PFSK-1 (cell line): ENCODE measurements around the gene FRMPD1.

Experiments
- FOXP2 ChIP-seq: optimal IDR thresholded peaks from 2 replicates; pipeline ENCODE3; 2011; ENCODE audit warnings: borderline replicate concordance, control low read depth, inconsistent platforms; ENCODE audit not compliant: insufficient read depth; ENCODE audit errors: extremely low read length, extremely low read depth
- POLR2AphosphoS5 ChIP-seq: IDR thresholded peaks from 2 replicates; pipeline ENCODE4 v1.6.1; 2012; ENCODE audit warnings: low read depth, mild to moderate bottlenecking, control low read depth, low read length, moderate library complexity
- REST ChIP-seq, 2 experiments: IDR thresholded peaks; 2 replicates each; pipeline versions ENCODE4 v1.6.1 to v1.8.0; 2011 to 2012; ENCODE audit warnings: low read depth in 2 of 2, low read length in 2 of 2, control low read depth in 1 of 2, inconsistent platforms in 1 of 2, mild to moderate bottlenecking in 1 of 2, moderate library complexity in 1 of 2; ENCODE audit not compliant: insufficient read depth in 1 of 2
- SIN3A ChIP-seq: IDR thresholded peaks from 2 replicates; pipeline ENCODE4 v1.6.1; 2012; ENCODE audit warnings: mild to moderate bottlenecking, low read length, moderate library complexity, borderline replicate concordance; ENCODE audit not compliant: insufficient read depth
- TAF1 ChIP-seq: IDR thresholded peaks from 2 replicates; pipeline ENCODE4 v1.6.1; 2012; ENCODE audit warnings: low read length, control low read depth, borderline replicate concordance; ENCODE audit not compliant: insufficient read depth

FRMPD1 gene

GRCh38 chr9:37623267-37623666, 27.5 kb upstream of the FRMPD1 start:
- no peak for TF ChIP-seq TAF1
- TF ChIP-seq POLR2AphosphoS5: no peak
- TF ChIP-seq FOXP2: no peak
- TF ChIP-seq REST (IDR thresholded peaks at IDR 0.05; ENCODE audit: insufficient read depth in 1 of 2, low read depth in 2 of 2, low read length in 2 of 2): no peak
- no peak for TF ChIP-seq SIN3A

- TF ChIP-seq POLR2AphosphoS5 (no peak), REST (IDR thresholded peaks at IDR 0.05; ENCODE audit: insufficient read depth in 1 of 2, low read depth in 2 of 2, low read length in 2 of 2) (no peak), TAF1 (no peak), SIN3A (no peak), FOXP2 (no peak)
Observed at GRCh38 chr9:37624073-37624472, 26.7 kb upstream of the FRMPD1 start.

- TF ChIP-seq TAF1 (no peak), SIN3A (no peak), REST (IDR thresholded peaks at IDR 0.05; ENCODE audit: insufficient read depth in 1 of 2, low read depth in 2 of 2, low read length in 2 of 2) (peak; percentile 35 to 85; a peak in 2 of 4 replicates)
Observed at GRCh38 chr9:37625036-37625757, 25.6 kb upstream of the FRMPD1 start.

- TF ChIP-seq POLR2AphosphoS5 (no peak), REST (IDR thresholded peaks at IDR 0.05; ENCODE audit: insufficient read depth in 1 of 2, low read depth in 2 of 2, low read length in 2 of 2) (no peak), SIN3A (no peak), TAF1 (no peak), FOXP2 (no peak)
Observed at GRCh38 chr9:37625758-37626147, 25.0 kb upstream of the FRMPD1 start.

GRCh38 chr9:37626708-37627292, 24.0 kb upstream of the FRMPD1 start:
- TF ChIP-seq REST (IDR thresholded peaks at IDR 0.05; ENCODE audit: insufficient read depth in 1 of 2, low read depth in 2 of 2, low read length in 2 of 2) (no peak), FOXP2 (no peak), TAF1 (no peak), POLR2AphosphoS5 (no peak), SIN3A (no peak)
